ENCODE measurements around the gene CIT.

Gene CIT

DNA sequence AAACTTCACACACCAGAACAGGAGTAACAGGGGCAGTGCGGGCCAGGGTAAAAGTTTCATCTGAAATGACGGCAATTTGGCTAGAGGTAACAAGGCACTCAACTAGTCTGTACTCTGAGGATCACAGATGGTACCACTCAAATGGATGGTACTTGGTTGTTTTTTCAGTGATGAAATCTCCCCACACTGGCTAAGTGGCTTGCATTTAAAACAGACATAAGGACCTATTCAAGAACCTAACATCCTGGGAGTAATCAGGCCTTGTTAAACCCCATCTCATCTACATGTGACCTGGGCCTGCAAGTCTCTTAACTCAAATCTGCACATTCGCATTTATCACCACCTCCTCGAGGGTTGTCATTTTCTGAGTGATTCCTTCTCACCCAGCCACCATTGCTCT lies 118.4 kb downstream of the CIT start:
- CTCF ChIA-PET, result interaction anchor here (0.6 to 0.9 kb wide), 2 partner anchors 23 to 1082 kb away, joined by 3 to 4 read pairs; no protein-coding TSS in a partner anchor
- no peaks in the 10 kb centered on the region for H3K4me1 ChIP-seq (ENCODE audit: control insufficient read depth, insufficient read depth, low read length)

GRCh38 chr12:119758234-119758633 lies 118.9 kb downstream of the CIT start:
- POLR2A ChIA-PET, result no interaction called here
- H3K4me1 ChIP-seq (ENCODE audit: control insufficient read depth, insufficient read depth, low read length), result no peaks in the 10 kb centered on the region
- H3K9me3 ChIP-seq (ENCODE audit: control insufficient read depth, insufficient read depth, low read depth, low read length), result no peaks in the 10 kb centered on the region
- H3K36me3 ChIP-seq (ENCODE audit: control insufficient read depth in 2 of 2, insufficient read depth in 1 of 2, low read length in 2 of 2), result peaks cover 25 to 86% of the 10 kb centered on the region in 2 experiments; a peak in 2 of 3 replicates
- no peak overlapping the region for H3K27ac ChIP-seq (ENCODE audit: extremely low read depth, low read depth, low read length)
- CTCF ChIA-PET, result interaction anchor here (0.9 kb wide), 1 partner anchor 23 kb away, joined by 4 read pairs; no protein-coding TSS in a partner anchor
- no peak overlapping the region for H3K4me3 ChIP-seq (ENCODE audit: low read depth, low read length)
- TF ChIP-seq PRDM10 (tag by site-specific recombination; IDR thresholded peaks at IDR 0.05) (no peak), ZNF221 (tag by site-specific recombination; IDR thresholded peaks at IDR 0.05; ENCODE audit: borderline replicate concordance) (no peak), GFI1B (tag by site-specific recombination; IDR thresholded peaks at IDR 0.05) (no peak), ZNF658 (tag by site-specific recombination; IDR thresholded peaks at IDR 0.05) (no peak), ZNF560 (tag by site-specific recombination; IDR thresholded peaks at IDR 0.05; ENCODE audit: borderline replicate concordance) (no peak), OVOL3 (tag by site-specific recombination; IDR thresholded peaks at IDR 0.05) (no peak)
- TF ChIP-seq, protein P1, sequence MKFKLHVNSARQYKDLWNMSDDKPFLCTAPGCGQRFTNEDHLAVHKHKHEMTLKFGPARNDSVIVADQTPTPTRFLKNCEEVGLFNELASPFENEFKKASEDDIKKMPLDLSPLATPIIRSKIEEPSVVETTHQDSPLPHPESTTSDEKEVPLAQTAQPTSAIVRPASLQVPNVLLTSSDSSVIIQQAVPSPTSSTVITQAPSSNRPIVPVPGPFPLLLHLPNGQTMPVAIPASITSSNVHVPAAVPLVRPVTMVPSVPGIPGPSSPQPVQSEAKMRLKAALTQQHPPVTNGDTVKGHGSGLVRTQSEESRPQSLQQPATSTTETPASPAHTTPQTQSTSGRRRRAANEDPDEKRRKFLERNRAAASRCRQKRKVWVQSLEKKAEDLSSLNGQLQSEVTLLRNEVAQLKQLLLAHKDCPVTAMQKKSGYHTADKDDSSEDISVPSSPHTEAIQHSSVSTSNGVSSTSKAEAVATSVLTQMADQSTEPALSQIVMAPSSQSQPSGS (tag by site-specific recombination; IDR thresholded peaks at IDR 0.05; ENCODE audit: low read depth), result no peak

More for the DNA sequence above, 118.4 kb downstream of the CIT start:
- no peak overlapping the region for H3K27ac ChIP-seq (ENCODE audit: extremely low read depth, low read depth, low read length)
- no peak overlapping the region for H3K4me3 ChIP-seq (ENCODE audit: low read depth, low read length)
- TF ChIP-seq ZNF24 (tag by site-specific recombination; IDR thresholded peaks at IDR 0.05) (no peak), ZSCAN16 (tag by site-specific recombination; IDR thresholded peaks at IDR 0.05) (no peak), ZBTB8A (tag by site-specific recombination; IDR thresholded peaks at IDR 0.05) (no peak), ZNF585B (tag by site-specific recombination; IDR thresholded peaks at IDR 0.05) (no peak), ZNF335 (tag by site-specific recombination; conservative IDR thresholded peaks at IDR 0.05) (no peak), ZNF341 (tag by site-specific recombination; IDR thresholded peaks at IDR 0.05; ENCODE audit: low read depth) (no peak)
- H3K9me3 ChIP-seq (ENCODE audit: control insufficient read depth, insufficient read depth, low read depth, low read length), result no peaks in the 10 kb centered on the region
- POLR2A ChIA-PET, result no interaction called here
- H3K36me3 ChIP-seq (ENCODE audit: control insufficient read depth in 2 of 2, insufficient read depth in 1 of 2, low read length in 2 of 2), result peaks cover 25 to 91% of the 10 kb centered on the region in 2 experiments; a peak in 2 of 3 replicates

GRCh38 chr12:119751961-119752360 lies 125.2 kb downstream of the CIT start:
- Histone ChIP-seq H3K27ac (ENCODE audit: extremely low read depth, low read depth, low read length) (no peak overlapping the region), H3K9me3 (ENCODE audit: control insufficient read depth, insufficient read depth, low read depth, low read length) (no peaks in the 10 kb centered on the region), H3K36me3 (ENCODE audit: control insufficient read depth in 2 of 2, insufficient read depth in 1 of 2, low read length in 2 of 2) (peaks cover 10 to 80% of the 10 kb centered on the region in 2 experiments), H3K4me3 (ENCODE audit: low read depth, low read length) (no peak overlapping the region), H3K4me1 (ENCODE audit: control insufficient read depth, insufficient read depth, low read length) (no peaks in the 10 kb centered on the region)
- CTCF ChIA-PET, result interaction anchor here (0.7 kb wide), 1 partner anchor 53 kb away, joined by 7 read pairs; no protein-coding TSS in a partner anchor
- POLR2A ChIA-PET, result interaction anchor here (0.7 kb wide), 1 partner anchor 1647 kb away, joined by 5 read pairs; no protein-coding TSS in a partner anchor
- TF ChIP-seq ZNF302 (tag by site-specific recombination; IDR thresholded peaks at IDR 0.05; ENCODE audit: low read depth) (no peak), KLF7 (tag by site-specific recombination; IDR thresholded peaks at IDR 0.05; ENCODE audit: borderline replicate concordance) (no peak), ZEB2 (tag by site-specific recombination; IDR thresholded peaks at IDR 0.05) (no peak), ZFP69B (tag by site-specific recombination; IDR thresholded peaks at IDR 0.05) (no peak), ZNF791 (tag by site-specific recombination; IDR thresholded peaks at IDR 0.05) (no peak), ZSCAN5A (tag by site-specific recombination; IDR thresholded peaks at IDR 0.05) (no peak), KLF10 (tag by site-specific recombination; IDR thresholded peaks at IDR 0.05) (no peak), ZNF701 (tag by site-specific recombination; IDR thresholded peaks at IDR 0.05) (no peak), ZNF560 (tag by site-specific recombination; IDR thresholded peaks at IDR 0.05; ENCODE audit: borderline replicate concordance) (no peak), ZNF473 (tag by site-specific recombination; IDR thresholded peaks at IDR 0.05) (no peak), ZNF621 (tag by site-specific recombination; IDR thresholded peaks at IDR 0.05) (no peak), ZNF664 (tag by site-specific recombination; IDR thresholded peaks at IDR 0.05) (no peak)
- TF ChIP-seq, protein P2, sequence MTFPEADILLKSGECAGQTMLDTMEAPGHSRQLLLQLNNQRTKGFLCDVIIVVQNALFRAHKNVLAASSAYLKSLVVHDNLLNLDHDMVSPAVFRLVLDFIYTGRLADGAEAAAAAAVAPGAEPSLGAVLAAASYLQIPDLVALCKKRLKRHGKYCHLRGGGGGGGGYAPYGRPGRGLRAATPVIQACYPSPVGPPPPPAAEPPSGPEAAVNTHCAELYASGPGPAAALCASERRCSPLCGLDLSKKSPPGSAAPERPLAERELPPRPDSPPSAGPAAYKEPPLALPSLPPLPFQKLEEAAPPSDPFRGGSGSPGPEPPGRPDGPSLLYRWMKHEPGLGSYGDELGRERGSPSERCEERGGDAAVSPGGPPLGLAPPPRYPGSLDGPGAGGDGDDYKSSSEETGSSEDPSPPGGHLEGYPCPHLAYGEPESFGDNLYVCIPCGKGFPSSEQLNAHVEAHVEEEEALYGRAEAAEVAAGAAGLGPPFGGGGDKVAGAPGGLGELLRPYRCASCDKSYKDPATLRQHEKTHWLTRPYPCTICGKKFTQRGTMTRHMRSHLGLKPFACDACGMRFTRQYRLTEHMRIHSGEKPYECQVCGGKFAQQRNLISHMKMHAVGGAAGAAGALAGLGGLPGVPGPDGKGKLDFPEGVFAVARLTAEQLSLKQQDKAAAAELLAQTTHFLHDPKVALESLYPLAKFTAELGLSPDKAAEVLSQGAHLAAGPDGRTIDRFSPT (tag by site-specific recombination; IDR thresholded peaks at IDR 0.05), result no peak
